Chondrocyte (in vitro differentiated cells): ENCODE measurements around the gene BTLA. TPM values are rescaled to one million over a fixed set of nuclear protein-coding genes. Genes with fewer than 3 reads are reported as not detected.
A peak's percentile ranks its signal among the peaks of the same experiment; 100 is the strongest.

Source experiments
- DNase-seq: peaks from one replicate; pipeline ENCODE4 v3.0.0; 2021; ENCODE audit warnings: mixed read lengths, low spot score
- H3K27ac Mint-ChIP-seq: one replicate; pipeline ENCODE4 v1.8.0; 2021; ENCODE audit warnings: mild to moderate bottlenecking, moderate library complexity, mixed read lengths; ENCODE audit not compliant: unreplicated experiment
- H3K27me3 Mint-ChIP-seq: 2 replicates; pipeline ENCODE4 v1.8.0; 2021; ENCODE audit warnings: low read depth, mixed read lengths
- H3K36me3 Mint-ChIP-seq: 2 replicates; pipeline ENCODE4 v1.8.0; 2021; ENCODE audit warnings: low read depth, mixed read lengths
- H3K4me1 Mint-ChIP-seq: 2 replicates; pipeline ENCODE4 v1.8.0; 2021; ENCODE audit warnings: low read depth, mild to moderate bottlenecking, mixed read lengths
- H3K4me3 Mint-ChIP-seq: one replicate; pipeline ENCODE4 v1.8.0; 2021; ENCODE audit warnings: mild to moderate bottlenecking, moderate library complexity, mixed read lengths; ENCODE audit not compliant: unreplicated experiment
- H3K9me3 Mint-ChIP-seq: 2 replicates; pipeline ENCODE4 v1.8.0; 2021; ENCODE audit warnings: low read depth, mixed read lengths
- total RNA-seq: library from RNA; stranded (reverse); gene quantifications from 3 replicates; pipeline ENCODE4 v1.2.1, GENCODE V29; 2021
- TF ChIP-seq, protein P1 (sequence below): fragments of 200-600 bp; sonication (generic); IDR thresholded peaks from 2 replicates; pipeline ENCODE4 v1.5.0; 2021; ENCODE audit warnings: antibody characterized with exemption, mild to moderate bottlenecking, moderate library complexity

BTLA gene
- total RNA-seq, 1 donor from 2014 or later: 0.42 TPM

DNA sequence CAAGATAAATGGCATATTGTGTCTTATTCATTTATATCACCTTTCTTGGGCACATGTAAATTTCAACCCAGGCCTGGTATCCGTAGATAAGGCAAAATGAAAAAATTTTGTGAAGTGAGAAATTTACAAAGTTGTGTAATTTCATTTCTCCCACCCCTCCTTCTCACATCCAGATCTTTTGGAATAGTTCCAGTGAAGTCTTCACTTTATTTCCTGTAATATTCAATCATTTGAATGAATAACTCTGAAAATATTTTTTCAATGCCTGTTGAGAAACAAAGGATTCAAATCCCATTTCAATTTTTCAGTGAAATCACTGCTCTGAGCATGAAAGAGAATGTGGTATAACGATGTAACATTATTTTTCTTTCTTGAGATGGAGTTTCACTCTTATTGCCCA lies 53.4 kb downstream of the BTLA start:
- H3K27ac Mint-ChIP-seq: no peak overlapping the region
- H3K27me3 Mint-ChIP-seq: no peaks in the 10 kb centered on the region
- peaks cover 4% of the 10 kb centered on the region for H3K4me1 Mint-ChIP-seq
- no peak for DNase-seq
- peaks cover 2% of the 10 kb centered on the region for H3K9me3 Mint-ChIP-seq
- H3K4me3 Mint-ChIP-seq: no peak overlapping the region
- TF ChIP-seq, protein P1, sequence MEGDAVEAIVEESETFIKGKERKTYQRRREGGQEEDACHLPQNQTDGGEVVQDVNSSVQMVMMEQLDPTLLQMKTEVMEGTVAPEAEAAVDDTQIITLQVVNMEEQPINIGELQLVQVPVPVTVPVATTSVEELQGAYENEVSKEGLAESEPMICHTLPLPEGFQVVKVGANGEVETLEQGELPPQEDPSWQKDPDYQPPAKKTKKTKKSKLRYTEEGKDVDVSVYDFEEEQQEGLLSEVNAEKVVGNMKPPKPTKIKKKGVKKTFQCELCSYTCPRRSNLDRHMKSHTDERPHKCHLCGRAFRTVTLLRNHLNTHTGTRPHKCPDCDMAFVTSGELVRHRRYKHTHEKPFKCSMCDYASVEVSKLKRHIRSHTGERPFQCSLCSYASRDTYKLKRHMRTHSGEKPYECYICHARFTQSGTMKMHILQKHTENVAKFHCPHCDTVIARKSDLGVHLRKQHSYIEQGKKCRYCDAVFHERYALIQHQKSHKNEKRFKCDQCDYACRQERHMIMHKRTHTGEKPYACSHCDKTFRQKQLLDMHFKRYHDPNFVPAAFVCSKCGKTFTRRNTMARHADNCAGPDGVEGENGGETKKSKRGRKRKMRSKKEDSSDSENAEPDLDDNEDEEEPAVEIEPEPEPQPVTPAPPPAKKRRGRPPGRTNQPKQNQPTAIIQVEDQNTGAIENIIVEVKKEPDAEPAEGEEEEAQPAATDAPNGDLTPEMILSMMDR: no peak
- no peaks in the 10 kb centered on the region for H3K36me3 Mint-ChIP-seq

DNA sequence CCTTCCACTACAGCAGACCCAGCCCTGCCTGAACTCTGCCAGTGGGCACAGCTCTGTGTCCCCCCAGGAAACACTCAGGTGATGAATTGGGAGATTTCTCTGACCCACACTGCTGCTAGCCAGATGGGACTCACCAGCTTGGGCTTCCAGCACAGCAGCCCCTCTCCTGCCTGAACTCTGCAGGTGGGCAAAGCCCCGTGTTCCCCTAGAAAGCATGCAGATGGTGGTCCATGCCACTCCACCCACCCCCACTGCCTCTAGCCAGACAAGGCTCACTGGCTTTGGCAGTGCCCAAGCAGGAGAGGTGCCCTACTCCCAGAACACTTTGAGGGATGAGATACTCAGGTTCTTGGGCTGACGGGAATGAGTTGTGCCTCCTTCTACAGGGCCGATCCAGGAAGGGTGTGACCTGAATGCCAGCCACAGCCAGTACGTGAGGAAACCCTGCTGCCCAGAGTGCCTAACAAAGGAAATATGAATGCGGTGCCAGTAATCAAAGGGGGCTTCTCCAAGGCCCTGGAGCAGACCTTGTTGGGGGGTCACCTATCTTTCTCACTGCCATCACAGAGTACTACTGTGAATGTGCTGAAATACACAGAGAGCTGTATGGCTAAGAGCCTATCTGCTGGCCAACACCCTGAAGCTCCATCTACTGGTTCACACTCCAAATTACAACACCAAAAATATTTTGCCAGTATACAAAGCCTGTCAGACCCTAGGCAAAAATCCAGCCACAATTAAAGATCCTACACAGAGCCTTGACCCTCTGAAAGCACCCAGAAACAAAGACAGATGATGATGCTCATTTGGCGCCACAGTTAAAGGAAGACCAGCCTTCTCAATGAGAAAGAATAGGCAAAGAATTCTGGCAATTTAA lies 61.9 kb downstream of the BTLA start:
- Mint-ChIP-seq H3K4me3 (no peak overlapping the region), H3K27me3 (no peaks in the 10 kb centered on the region), H3K4me1 (no peaks in the 10 kb centered on the region), H3K27ac (no peak overlapping the region), H3K36me3 (peaks cover 6% of the 10 kb centered on the region), H3K9me3 (peaks cover 30% of the 10 kb centered on the region)
- TF ChIP-seq, protein P1: peak; percentile 61
- peak; percentile 57 for DNase-seq

DNA sequence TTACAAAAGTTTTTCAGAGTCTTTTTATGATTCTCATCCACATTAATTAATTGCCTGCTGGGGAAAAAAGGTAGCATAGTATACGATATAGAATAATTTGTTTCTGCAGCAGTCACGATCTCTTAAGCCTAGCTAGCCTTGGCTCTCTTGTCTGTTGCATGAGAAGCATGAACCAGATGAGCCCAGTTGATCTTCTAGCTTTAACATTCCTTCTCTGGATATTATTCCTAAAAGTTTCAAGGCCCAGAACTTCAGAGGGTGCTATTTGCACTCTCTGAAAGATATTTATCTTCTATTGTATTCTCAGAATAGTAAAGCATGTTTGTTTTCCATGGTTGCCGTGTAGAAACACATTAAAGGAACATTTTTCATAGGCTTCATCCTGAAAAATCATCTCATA lies 69.3 kb downstream of the BTLA start:
- Mint-ChIP-seq H3K9me3 (peaks cover 7% of the 10 kb centered on the region), H3K4me3 (no peak overlapping the region), H3K27ac (no peak overlapping the region), H3K27me3 (no peaks in the 10 kb centered on the region), H3K4me1 (peaks cover 1% of the 10 kb centered on the region), H3K36me3 (no peaks in the 10 kb centered on the region)
- no peak for DNase-seq
- TF ChIP-seq, protein P1: no peak

DNA sequence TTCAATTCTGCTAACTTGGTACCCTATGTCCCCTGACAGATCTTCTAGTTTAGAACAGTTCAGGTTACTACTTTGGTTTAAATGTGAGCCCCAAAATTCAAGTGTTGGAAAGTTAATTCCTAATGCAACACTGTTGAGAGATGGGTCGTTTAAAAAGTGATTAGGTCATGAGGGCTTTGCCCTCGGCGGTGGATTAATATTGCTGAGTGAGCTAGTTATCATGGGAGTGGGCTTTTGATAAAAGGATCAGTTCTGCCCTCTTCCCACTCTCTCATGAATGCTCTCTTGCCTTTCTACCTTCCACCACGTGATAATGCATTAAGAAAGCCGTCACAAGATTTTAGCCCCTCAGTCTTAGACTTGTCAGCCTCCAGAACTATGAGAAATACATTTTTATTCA lies 72.1 kb downstream of the BTLA start:
- Mint-ChIP-seq H3K4me3 (no peak overlapping the region), H3K27me3 (no peaks in the 10 kb centered on the region), H3K4me1 (peaks cover 9% of the 10 kb centered on the region), H3K27ac (no peak overlapping the region), H3K9me3 (no peaks in the 10 kb centered on the region), H3K36me3 (no peaks in the 10 kb centered on the region)
- TF ChIP-seq, protein P1: no peak
- DNase-seq: no peak

DNA sequence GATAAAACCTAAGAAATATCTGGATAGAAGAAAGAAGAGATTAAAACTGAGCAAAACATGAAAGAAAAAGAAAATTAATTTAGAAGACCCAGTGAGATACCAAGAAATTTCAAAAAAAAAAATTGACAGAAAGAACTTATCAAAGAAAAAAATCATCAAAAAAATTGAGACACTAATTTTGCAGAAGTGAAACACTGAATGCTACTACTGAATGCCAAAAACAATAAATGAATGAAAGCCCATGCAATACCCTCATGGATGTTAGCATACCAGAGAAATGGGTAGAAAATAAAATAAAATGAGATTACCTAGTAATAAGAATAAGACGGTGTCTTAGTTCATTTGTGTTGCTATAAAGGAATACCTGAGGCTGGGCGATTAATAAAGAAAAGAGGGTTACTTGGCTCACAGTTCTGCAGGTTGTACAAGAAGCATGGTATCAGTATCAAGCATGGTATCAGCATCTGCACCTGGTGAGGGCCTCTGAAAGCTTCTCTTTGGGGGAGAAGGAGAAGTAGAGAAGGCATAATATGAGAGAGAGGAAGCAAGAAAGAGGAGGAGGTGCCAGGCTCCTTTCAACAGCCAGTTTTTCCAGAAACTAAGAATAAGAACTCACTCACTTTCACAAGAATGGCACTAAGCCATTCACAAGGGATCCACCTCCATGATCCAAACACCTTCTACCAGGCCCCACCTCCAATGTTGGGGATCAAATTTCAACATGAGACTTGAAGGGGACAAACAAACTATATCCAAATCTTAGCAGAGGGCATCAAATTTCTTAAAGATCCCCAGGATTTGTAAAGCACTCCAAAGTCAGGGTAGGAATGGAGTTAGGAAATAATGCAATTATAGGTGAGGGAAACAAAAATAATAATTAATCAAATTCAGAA lies 73.2 kb downstream of the BTLA start:
- H3K4me3 Mint-ChIP-seq: no peak overlapping the region
- no peak for DNase-seq
- H3K27ac Mint-ChIP-seq: no peak overlapping the region
- H3K9me3 Mint-ChIP-seq: no peaks in the 10 kb centered on the region
- H3K36me3 Mint-ChIP-seq: no peaks in the 10 kb centered on the region
- peaks cover 9% of the 10 kb centered on the region for H3K4me1 Mint-ChIP-seq
- TF ChIP-seq, protein P1: no peak
- no peaks in the 10 kb centered on the region for H3K27me3 Mint-ChIP-seq
